NCI-H1694 treated with DMSO at 0.1 percent for 48 hours (cell line): ENCODE measurements around the gene STKLD1.
"Not testable (repeated sequence)": the region's sequence is repeated elsewhere in the genome, so short reads cannot be mapped to it uniquely, and the experiment has no call there.

Experiments
- DNase-seq: peaks from one replicate; lab custom pipeline; 2025; lab: John Stamatoyannopoulos, UW

STKLD1 gene

DNA sequence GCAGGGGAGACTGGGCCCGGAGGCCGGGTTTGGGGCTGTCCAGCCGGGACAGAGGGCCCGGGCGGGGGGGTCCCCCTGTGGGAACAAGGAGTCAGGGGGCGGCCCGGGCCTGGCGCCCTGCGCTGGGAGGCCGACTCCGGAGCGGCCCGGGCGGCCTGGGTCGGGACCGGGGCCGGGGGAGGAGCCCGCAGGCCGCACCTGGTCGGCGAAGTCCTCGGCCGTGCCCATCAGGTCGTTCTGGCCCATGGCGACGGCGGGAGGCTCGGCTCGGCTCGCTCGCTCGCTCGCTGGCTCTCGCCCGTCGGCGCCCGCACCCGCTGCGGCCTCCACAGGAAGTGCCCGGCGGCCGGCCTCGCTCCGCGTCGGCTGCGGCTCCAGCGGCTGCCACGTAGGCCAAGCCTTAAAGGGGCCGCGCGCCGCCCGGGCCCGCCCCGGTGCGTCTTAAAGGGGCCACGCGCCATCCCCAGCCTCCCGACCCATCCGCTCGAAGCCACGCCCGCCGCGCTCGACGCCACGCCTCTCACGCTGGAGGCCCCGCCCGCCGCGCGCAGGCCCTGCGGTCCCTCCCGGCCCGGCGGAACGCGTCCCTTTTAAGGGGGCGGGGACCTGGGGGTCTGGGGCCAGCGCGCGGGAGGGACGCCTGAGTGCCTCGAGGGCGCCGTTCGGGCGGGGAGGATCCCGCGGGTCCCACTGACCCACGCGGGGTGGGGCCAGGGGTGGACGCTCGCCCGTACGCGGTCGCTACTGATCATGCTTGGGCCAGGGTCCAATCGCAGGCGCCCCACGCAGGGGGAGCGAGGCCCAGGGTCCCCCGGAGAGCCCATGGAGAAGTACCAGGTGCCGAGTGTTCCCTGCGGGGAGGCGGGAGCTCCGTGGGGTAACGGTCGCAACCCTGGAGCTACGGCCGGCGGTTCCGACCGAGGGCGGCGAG lies at the start of gene STKLD1, which contains the start of gene SURF4:
Gene STKLD1, plus strand, starts transcription at position 643 of the 931 bp plus-strand sequence. Its CDS starts 108 bp downstream, at position 751.
Gene SURF4, minus strand, starts transcription at position 337 of the 931 bp plus-strand sequence. Its CDS starts 91 bp downstream, at position 246.
- peak; percentile 79 for DNase-seq

DNA sequence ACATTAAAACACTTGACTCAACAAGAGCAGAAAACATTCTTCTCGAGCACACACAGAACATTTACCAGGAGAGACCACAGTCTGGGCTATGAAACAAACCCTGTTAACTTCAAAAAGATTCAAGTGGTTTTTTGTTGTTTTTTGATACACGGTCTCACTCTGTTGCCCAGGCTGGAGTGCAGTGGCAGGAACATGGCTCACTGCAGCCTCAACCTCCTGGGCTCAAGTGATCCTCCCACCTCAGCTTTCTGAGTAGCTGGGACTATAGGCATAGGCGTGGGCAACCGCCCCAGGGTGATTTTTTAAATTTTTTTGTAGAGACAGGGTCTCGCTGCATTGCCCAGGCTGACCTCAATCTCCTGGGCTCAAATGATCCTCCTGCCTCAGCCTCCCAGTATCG lies 49.1 kb upstream of the STKLD1 start:
- not testable (repeated sequence) for DNase-seq

DNA sequence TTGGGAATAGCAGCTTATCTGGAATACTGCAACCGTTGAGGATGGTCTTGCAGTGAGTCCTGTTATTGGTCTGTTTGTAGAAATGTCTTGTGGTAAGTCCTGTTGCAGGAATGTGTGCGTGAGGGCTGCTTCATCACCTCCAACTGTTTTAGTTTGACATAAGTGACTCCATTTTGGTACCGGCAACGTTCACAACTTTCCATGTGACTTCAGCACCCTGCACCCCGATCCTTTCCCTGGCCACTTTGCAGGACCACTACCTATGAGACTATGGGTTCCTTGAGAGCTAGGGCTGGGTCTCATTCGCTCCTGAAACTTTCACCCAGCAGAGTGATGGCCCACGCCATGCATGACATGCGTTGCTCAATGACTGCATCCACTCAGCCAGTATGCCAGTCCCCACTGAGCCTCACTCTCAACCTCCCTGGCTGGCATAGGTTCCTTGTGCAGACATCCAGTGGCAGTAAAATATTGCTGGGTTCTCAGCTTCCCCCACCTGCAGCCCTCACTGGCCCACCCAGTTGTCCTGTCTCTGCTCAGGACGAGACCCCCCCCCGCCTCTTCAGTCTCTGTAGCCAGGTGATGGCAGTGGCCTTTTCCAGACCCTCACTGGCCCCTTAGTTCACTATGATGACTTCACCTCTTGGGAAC lies 48.2 kb upstream of the STKLD1 start:
- DNase-seq, result no peak

DNA sequence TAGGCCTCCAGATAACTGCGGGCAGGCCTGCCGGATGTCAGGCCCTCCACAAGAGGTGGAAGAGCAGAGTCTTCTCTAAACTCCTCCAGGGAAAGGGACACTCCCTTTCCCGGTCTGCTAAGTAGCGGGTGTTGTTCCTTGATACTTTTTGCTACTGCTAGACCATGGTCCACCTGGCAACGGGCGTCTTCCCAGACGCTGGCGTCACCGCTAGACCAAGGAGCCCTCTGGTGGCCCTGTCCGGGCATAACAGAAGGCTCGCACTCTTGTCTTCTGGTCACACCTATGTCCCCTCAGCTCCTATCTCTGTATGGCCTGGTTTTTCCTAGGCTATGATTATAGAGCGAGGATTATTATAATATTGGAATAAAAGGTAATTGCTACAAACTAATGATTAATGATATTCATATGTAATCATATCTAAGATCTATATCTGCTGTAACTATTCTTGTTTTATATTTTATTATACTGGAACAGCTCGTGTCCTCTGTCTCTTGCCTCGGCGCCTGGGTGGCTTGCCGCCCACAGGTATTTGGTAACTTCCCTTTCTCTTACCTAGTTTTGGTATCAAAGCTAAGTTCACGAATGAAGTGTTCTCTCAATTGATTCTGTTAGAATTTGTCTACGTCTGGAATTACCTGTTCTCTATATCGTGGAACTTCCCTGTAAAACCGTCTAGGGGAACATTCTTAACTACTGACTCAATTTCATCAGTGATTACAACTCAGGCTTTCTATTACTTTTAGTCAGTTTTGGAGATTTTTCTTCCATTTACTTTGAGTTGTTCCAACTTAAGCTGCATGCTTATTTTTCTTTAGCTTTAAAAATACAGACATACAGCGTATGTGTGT lies 46.6 kb upstream of the STKLD1 start:
- DNase-seq, result not testable (repeated sequence)

DNA sequence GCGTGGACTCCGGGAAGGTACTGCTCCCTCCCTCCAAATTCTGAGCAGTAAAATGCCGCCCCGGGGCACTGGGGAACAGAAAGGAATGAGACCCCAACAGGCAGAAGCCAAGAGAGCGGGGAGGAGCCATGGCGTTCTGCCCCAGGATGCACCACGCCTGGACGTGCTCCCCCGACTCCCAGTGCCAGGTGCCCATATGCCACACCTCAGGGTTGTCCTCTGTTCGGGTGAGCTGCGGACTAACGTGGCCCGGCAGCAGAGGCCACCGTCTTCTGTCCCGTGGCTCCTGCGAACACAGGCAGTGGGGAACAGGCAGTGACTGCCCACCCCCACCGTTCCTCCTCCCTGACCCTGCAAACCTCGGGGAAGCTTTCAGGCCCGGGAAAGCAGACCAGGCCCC lies 44.9 kb upstream of the STKLD1 start:
- DNase-seq, result no peak

DNA sequence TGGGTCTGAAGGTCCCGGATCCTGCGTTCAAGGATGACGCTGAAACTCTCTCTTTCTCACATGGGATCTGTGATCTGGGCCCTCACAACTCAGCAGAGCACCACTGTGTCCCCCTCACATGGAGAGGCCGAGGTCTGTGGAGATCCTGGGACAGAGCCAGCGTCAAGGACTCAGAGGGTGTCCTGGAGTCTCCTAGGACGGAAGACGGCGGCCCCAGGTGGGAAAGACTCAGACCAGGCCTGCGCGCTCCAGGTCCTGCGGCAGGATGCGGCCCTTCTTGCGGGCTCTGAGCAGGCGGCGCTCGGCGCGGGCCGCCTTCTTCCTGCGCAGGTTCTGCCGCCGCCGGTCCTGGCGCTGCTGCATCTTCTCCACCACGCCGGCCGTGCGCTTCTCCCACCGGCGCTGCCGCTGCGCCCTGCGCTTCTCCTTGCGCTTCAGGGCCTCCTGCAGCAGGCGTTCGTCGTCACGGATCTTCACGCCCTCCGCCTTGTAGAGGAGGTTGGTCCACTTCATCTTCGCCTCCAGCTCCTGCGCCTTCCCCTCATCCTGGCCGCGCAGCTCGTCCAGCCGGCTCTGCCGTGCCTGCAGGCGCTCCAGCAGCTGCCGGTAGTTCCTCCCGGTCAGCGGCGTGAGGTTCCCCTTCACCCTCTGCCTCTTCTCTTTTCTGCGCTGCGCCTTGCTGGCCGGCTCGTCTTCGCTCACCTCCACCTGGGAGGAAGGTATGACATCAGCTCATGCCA lies 44.4 kb upstream of the STKLD1 start:
- DNase-seq, result no peak

DNA sequence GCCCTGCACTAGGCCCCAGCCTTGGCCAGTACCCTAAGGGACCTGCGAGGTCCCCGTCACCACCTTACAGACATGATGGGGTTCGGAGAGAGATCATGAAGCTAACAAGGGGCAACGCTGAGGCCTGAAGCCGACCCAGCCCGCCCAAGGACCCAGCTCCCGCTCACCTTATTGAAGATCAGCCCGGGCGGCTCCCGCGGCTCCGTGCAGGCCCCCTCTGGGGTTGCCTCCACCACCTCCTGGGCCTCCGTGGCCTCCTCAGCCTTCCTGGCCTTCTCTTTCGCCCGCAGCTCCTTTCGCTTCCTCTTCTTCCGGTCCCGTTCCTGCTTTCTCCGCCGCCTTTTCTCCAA lies 43.8 kb upstream of the STKLD1 start:
- no peak for DNase-seq

DNA sequence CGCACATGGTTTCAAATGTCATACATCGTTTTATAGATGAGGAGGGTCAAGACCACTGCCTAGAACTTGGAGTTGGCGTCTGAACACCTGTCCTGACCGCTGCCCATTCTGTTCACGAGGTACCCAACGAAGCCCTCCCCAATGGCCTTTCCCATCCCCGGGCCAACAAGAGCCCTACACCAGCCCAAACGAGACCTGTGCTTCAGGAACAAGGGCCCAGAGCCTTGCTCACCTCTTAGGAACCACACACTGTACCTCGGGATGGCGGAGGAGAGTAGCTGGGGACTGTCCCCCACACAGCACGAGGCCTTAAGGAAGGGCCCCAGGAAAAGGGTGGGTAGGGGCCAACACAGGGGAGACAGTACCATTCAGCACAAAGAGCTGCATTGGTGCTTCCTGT lies 43.2 kb upstream of the STKLD1 start:
- DNase-seq, result no peak

DNA sequence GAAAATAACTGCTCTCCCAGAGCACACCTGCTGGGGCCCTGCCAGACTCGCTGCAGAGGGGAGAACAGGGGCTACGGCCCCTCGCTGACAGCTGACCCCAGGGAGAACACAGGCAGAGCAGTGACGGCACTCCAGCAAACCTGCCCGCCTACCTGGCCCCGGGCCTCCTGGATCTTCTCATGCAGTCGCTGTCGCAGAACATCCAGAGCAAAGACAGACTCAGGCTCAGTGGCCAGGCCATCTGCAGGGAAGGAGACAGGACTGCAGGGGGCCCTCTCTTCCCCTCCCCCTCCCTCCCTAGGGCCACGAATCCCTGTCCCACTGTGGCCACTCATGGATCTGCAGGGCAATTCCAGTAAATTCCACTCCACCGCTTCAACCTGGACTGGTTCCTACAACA lies 42.6 kb upstream of the STKLD1 start:
- no peak for DNase-seq

DNA sequence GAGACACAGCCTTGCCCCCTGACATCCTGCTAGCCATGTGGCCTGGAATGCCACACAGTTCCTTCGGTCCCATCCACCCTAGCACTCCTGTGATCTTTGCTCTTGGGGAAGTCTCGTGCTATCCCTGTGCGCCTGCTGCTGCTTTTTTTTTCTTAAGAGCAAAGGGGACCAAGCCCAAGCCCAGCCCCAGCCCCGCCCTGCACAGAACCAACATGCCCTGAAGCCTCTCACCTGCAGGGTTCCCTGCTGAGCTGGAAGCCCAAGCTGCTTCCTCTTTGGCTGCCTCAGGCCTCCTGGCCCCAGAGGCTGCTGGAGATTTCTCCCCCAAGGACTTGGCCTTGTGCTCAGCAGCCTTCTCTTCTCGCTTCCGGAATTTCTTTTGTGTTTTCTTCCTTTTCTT lies 42.0 kb upstream of the STKLD1 start:
- no peak for DNase-seq

DNA sequence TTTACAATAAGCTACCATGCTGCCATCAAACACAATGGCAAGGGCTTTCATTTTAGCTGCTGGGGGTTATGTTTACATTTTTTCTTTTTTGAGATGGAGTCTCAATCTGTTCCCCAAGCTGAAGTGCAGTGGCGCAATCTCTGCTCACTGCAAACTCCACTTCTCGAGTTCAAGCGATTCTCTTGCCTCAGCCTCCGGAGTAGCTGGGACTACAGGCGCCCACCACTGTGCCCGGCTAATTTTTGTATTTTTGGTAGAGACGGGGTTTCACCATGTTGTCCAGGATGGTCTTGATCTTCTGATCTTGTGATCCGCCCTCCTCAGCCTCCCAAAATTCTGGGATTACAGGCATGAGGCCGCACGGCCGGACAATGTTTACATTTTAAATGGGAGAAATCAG lies 41.3 kb upstream of the STKLD1 start:
- DNase-seq, result not testable (repeated sequence)

DNA sequence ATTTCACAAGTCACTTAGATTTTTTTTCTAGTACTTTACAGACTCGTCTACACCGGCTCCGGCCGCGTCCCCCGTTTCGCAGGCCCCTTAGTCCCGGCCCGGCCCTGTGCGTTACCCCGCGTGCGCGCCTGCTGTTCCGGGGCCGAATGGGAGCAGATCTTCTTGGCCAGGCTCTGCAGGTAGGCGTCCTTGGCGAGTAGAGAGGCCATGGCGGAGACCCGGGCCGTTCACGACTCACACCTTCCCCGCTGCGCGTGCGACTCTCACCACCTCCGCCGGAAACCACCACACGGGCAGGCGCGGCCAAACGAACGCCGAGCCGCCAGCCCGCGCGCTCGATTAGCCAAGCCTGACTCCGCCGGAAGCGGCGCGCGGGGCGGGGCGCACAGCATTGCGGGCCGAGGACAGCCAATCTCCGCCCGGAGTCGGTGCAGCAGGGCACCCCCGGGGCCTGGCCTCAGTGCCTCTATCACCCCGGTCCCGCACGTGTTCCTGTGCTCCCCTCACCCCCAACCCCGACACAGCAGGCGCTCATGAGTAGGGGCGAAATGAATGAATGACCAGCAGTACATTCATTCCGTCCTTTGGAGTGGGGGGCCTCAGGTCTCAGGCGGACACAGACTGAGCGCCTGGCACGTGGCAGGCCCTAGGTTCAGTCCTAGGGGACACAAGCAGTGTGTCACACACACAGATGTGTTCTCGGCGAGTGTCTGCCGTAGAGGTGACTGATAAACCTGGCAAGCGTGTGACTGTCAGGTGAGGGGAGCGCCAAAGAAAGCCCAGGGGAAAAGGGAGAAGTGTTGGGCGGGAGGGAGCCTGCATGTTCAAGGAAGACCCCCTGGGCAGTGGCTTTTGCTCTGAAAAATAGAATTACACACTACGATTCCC lies 40.0 kb upstream of the STKLD1 start, which contains the start of gene SURF6:
Gene SURF6, minus strand, starts transcription at position 265 of the 888 bp plus-strand sequence. Its CDS starts 56 bp downstream, at position 209.
- peak; percentile 82 for DNase-seq

DNA sequence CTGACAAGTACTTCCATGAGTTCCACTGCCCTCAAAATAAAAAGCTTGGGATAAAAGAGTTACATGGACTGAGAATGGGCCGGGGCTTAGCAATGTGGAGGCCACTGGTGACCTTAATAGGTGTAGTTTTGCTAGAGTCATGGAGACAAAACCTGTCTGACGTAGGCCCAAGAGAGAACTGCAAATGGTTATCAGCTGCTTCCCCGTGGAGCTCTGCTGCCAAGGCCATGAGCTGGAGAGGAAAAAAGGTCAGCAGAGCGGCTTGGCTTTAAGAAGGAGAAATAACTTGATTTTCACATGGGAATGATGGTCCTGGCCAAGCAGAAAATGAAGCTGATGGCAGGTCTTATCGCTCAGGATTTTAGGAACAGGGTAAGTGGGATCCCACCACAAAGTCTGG lies 36.5 kb upstream of the STKLD1 start:
- no peak for DNase-seq

DNA sequence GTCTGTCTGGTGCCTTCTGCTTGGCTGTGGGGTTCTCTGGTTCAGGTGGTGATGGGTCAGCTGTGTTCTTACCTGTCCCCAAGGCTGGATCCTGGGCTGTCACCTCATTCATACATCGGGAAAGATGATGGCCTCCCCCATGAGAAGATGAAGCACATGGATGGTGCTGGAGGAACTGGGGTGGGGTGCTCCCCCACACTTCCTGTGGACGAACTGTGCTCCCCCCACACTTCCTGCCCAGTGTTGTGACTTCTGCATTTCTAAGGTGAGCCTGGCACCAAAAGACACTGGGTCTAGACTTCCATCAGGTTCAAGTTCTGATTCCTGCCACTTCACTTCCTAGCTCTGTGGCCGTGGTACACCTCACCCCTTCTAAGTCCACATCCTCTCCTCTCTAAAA lies 35.9 kb upstream of the STKLD1 start:
- no peak for DNase-seq

DNA sequence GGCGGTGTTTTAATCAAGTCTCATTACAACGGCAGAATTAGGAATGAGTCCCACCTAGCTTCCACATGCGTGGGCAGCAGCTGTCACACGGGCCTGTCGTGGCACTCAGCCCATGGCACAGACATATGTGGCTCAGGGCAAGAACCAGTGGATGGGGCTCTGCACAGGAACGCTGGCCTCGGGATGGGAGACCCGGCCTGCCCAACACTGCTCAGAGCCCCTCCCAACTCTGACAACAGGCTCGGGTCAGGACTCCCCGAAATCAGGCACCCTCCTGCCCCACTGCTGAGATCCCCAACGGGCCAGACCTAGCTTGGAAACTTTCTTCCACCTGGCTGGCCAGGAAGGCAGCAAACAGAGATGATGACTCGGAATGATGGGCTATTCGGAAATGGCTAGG lies 35.2 kb upstream of the STKLD1 start:
- DNase-seq, result no peak

DNA sequence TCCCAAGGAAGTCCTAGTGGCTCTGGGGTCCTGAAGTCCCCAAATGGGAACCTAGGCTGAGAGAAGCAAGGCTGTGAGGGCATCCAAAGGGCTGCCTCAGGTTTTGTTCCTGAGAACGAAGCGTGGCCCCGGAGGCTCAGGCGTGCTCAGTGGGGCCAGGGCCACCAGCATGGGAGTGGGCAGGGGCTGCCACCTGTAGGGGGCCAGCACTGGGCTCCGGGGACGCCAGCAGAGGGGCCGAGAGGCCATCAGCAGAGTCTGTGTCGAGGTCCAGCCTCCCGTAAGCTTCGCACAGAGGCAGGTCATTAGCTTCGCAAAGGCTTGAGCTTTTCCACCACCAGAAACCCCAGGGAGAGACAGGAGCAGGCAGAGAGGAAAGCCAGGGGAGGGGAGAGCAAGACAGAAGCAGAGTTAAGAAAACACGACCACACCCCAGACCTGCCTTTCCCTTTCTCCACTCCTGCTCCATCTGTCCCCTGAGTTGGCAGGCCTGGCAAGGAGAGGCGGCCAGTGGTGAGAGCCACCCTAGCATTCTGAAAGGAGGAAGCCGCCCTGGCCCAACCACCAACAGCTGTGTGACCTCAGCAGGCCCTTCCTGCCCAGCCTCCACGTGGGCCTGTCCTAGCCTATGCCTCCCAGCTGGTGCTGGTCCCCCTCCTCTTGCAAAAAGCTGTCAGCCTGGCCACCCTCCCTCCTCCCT lies 34.6 kb upstream of the STKLD1 start:
- DNase-seq, result no peak

DNA sequence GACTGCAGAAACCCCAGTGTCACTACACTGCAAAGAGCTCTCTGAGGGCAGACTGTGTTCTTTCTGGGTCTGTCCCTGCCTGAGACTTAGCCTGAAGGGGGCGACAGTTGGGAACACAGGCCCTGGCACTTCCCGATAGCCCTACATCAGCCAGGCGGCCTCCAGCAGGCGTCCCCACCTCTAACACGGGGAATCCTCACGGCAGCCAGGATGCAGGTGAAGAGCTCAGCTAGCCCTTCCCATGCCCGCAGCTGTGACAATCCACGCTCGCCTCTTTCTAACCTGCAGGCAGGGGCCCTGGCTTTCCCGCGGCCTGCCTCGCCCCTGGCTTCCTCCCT lies 34.1 kb upstream of the STKLD1 start:
- no peak for DNase-seq

DNA sequence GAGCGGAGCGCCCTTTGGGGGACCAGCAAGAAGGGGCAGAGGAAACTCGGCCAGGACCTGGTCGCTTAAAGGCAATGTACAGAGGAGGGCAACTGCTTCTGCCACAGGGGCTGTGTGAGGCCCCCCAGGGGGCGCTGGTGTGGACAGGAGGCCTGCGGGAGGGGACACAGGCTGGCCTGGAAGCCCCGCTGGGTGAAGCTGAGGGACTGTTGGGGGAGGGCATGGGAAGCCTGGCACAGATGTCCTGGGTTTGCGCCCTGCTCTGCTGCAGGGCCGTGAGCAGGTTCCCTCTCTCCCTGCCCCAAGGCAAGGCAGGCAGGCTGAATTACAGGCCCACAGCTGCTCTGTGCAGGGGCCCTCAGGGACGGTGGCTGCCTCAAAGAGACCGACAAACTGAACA lies 33.6 kb upstream of the STKLD1 start:
- DNase-seq, result no peak

DNA sequence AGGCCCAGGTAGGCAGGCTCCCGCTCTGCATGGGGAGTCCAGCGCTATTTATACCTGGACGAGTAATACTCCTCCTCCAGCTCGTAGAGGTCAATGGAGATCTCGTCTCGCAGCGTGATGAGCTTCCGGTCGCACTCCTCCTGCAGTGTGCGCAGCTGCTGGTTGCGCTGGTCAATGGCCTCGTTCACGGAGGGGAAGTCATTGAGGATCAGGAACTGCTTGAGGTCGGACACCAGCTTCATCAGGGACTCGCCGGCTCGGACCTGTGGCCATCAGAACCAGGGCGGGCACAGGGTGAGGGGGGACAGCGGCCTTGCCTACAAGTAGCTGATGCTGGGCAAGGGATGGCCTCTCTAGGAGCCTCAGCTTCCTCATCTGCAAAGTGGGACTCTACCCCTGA lies 32.1 kb upstream of the STKLD1 start:
- DNase-seq, result no peak

DNA sequence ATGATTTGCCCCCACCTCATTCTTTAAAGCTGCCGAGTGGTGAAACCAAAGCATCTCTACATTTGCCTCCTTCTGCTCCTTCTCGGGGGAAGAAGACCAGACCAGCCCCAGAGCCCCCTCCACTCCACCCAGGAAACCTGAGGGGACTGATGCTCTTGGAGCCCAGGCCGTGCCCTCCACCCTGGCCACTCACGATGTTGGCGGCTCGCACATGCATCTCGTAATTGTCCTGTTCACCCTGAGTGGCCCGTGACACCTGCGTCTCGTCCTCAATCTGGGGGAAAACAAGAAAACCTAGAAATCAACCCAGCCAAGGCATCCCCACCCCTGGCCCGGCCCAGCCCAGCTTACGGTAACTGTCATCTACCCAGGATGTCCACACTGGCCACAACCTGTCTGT lies 31.2 kb upstream of the STKLD1 start:
- DNase-seq, result no peak
